Left colon (tissue), 2 donors: Measurements from ENCODE around the gene DDX20. TPM values are rescaled to one million over a fixed set of nuclear protein-coding genes. Genes with fewer than 3 reads are reported as not detected.
"Not testable (repeated sequence)": the region's sequence is repeated elsewhere in the genome, so short reads cannot be mapped to it uniquely, and the experiment has no call there.

Experiments
- ATAC-seq: fragments of 200-7000 bp; cut with Tn5 transposase; one replicate; pipeline ENCODE4 v1.9.1; 2020; ENCODE audit warnings: mild to moderate bottlenecking, moderate library complexity
- DNase-seq, 2 donors: peaks; one replicate each; pipeline ENCODE4 v3.0.0-alpha.2; 2020
- intact Hi-C, 2 donors: fragments of 100-400 bp; cut with DNase I in 1 of 2; cut with micrococcal nuclease in 1 of 2; formaldehyde crosslinking; loops; one replicate each; pipeline versions ENCODE4 v1.11.2 to v1.14.0; 2022; cut with DNase I, micrococcal nuclease
- total RNA-seq, 2 donors: library from RNA; stranded (reverse); fragmentation: NEBNext Ultra II Directional; extraction: Animal tissue kit (Norgen Biotek cat#: 25700); gene quantifications; one replicate each; pipeline ENCODE4 v1.2.1, GENCODE V29; 2021
- donor health status: DM: no; HTN: no; CAD: no.
- donor health status: DM: yes; HTN: yes; CAD: no.

Gene DDX20
- total RNA-seq, 2 donors from 2014 or later = 6.1 to 6.7 TPM

- intact Hi-C loops = loop anchor here in 1 of 2 donors (5.0 kb wide), 1 partner anchor 289 kb away; no protein-coding TSS in a partner anchor
- DNase-seq (no peak), ATAC-seq (no peak)
Measured at GRCh38 chr1:111770916-111771315, 15.2 kb downstream of the DDX20 start.

- ATAC-seq (no peak), DNase-seq (no peak)
- intact Hi-C loops = no loop called here
Measured at GRCh38 chr1:111775966-111776365, 20.3 kb downstream of the DDX20 start.

DNA sequence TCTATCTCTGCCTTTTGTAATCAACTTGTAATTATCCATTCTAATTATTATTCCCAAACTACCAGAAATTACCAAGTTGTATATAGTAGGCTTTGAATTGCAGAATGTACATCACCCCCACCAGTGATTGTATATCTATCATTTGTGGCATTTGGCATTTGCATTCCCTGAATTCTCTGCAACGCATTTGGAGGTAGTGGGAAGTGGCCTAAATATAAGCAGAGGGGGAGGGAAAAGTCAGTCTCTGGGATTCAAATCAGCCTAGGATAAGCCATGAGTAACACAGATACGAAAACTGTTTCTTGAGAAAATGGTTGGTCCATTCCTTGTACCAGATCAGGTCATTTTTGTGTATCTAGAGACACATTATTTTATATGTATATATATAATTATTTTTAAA, 20.7 kb downstream of the DDX20 start:
- intact Hi-C loops = no loop called here

GRCh38 chr1:111776861-111777260, 21.2 kb downstream of the DDX20 start:
- intact Hi-C loops = no loop called here
- no peak for DNase-seq
- ATAC-seq = no peak

More for the DNA sequence above, 20.7 kb downstream of the DDX20 start:
- ATAC-seq = no peak
- no peak for DNase-seq

DNA sequence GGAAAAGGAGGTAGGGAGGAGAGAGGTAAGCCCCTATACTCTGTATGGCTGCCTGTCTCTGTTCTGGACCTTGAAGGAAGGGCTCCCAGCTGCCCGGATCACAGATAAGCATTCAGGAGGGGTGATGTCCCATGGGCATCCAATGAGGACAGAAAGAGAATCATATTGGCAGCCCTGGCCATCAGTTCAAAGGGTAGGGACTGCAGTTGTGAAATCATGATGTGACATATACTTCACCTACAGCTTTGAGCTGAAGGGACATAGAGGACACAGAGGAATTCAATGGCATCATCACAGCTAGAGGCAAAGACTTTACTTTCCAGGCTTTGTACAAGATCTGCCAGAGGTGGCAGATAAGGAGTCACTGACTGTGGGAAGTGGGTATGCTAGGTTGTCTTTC, 21.6 kb downstream of the DDX20 start:
- DNase-seq (no peak), ATAC-seq (no peak)
- intact Hi-C loops = no loop called here

- DNase-seq (no peak), ATAC-seq (no peak)
- intact Hi-C loops = no loop called here
Measured at GRCh38 chr1:111778066-111778465, 22.4 kb downstream of the DDX20 start.

- DNase-seq (no peak), ATAC-seq (no peak)
- intact Hi-C loops = no loop called here
Measured at GRCh38 chr1:111778541-111779051, 22.9 kb downstream of the DDX20 start.

DNA sequence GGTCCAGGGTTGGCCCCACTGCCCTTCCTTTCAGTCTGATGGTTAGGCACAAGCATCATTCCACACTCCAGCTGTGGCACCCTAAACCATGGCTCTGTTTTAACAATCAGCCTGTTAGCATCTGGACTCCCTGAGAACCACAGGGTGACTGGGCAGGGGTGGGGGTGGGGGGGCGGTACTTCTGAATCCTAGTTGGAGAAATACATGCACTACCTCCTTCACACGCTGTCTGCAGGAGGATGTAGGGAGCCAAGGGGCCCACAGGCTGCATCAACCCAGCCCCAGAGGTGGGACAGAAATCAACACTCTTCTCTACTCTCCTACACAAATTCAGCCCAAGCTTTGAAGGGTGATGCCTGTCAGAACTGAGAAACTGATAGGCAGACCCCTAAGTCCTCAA, 23.8 kb downstream of the DDX20 start:
- DNase-seq (no peak), ATAC-seq (no peak)
- intact Hi-C loops = no loop called here

GRCh38 chr1:111784273-111784901, 28.7 kb downstream of the DDX20 start:
- no peak for ATAC-seq
- intact Hi-C loops = no loop called here
- DNase-seq = no peak

DNA sequence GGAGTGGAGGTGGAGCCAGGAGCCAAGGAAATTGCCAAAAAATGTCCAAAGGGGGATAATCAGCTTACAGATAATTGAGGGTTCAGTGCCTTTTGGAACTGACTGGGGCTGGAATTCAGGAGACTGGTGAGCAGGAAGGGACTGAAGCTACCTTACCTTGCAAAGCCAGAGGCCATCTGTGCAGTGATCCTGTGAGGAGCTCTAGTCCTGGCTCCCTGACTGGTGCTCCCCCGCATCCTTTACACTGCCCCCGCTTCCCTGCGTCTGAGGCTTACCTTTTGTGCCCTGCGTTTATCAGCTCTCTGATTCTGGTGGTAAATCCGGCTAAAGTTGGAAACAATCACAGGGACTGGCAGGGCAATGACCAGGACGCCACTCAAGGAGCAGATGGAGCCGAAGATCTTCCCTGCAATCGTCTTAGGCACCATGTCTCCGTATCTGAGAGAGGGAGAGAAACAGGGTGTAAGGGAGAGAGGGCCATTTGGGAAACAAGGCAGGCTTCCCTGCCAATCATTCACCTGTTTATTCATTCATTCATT, 31.0 kb downstream of the DDX20 start:
- DNase-seq (no peak), ATAC-seq (no peak)

GRCh38 chr1:111789142-111789541, 33.4 kb downstream of the DDX20 start:
- no peak for DNase-seq
- ATAC-seq = no peak
- intact Hi-C loops = no loop called here

More for the DNA sequence above, 31.0 kb downstream of the DDX20 start:
- intact Hi-C loops = no loop called here

DNA sequence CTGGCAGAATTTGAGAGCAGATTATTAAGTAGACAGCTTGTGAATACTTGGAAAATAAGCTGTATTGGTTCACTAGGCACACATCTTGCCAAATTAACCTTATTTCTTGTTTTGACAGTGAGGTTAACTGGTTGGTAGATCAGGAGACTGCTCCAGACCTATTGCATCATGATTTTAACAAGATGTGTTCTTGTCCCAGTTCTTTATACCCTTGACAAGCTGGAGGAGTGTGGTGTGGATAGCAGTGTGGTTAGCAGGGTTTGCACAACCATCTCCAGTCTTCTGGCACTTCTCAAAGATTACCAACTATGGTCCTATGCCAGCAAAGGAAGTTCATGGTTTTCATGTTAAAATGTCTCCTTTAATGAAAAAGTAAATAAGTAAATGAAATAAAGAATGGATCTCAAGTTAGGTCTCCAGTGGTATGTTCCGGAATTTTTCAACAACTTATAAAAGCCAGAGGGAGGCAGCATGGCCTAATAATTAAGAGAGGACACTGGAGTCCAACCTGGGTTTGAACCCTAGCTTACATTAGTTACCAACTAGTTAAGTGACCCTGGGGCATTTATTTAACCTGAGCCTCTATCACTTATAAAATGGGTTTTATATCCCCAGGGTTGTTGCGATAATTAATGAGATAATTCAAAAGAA, 34.1 kb downstream of the DDX20 start:
- ATAC-seq = no peak
- no peak for DNase-seq
- intact Hi-C loops = no loop called here

DNA sequence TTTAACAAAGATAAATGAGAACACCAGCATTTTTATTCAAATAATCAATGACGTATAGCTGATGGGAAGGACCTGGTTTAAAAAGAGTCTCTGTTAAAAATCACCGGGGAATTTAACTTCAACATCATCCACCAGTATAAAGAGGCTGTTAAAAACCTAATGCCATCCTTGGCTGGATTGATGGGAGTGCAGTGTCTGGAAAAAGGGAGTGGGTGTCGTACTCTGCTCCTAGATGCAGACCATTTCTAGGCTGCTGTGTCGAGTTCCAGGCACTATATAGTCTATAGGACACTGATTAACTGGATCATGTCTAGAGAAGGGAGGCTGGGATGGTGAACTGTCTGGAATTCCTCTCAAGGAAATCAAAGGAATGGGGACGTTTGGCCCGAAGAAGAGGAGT, 36.1 kb downstream of the DDX20 start:
- intact Hi-C loops = no loop called here
- DNase-seq = no peak
- ATAC-seq = no peak

- no peak for ATAC-seq
- intact Hi-C loops = no loop called here
- DNase-seq = no peak
Measured at GRCh38 chr1:111792249-111792648, 36.5 kb downstream of the DDX20 start.

GRCh38 chr1:111793923-111794322, 38.2 kb downstream of the DDX20 start:
- ATAC-seq = no peak
- intact Hi-C loops = no loop called here
- no peak for DNase-seq

GRCh38 chr1:111795401-111795800, 39.7 kb downstream of the DDX20 start:
- no peak for ATAC-seq
- intact Hi-C loops = no loop called here
- DNase-seq = no peak

DNA sequence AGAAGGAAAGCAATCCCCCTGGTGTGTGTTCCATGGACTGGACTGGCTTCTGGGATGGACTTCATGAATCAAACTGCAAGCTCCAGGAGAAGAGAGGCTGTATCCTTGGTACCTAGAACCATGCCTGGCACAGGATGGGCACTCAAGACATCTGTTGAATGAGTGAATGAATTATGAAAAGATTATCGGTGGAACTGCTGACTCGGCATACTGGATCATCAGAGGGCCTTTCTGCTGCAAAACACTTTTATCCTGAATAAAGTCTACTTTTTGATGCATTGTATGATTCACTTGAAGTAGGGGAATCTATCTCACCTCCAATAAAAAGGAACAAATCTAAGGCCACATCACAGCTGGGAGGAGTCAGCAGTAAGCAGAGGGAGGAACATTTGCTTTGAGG, 42.9 kb downstream of the DDX20 start:
- ATAC-seq = no peak
- no peak for DNase-seq
- intact Hi-C loops = no loop called here

DNA sequence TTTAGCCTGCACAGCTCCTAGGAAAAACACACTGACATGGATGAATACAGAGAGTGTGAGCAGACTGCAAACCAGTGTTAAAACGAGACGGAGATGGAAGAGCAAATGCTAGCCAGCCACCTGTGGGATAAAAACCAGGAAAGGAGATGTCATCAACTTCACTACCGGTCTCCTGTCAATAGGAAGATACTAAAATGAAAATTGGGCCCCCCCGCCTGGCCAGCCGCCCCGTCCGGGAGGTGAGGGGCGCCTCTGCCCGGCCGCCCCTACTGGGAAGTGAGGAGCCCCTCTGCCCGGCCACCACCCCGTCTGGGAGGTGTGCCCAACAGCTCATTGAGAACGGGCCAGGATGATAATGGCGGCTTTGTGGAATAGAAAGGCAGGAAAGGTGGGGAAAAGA, 44.0 kb downstream of the DDX20 start:
- ATAC-seq, DNase-seq, intact Hi-C loops: not testable (repeated sequence)

GRCh38 chr1:111801071-111801850, 45.6 kb downstream of the DDX20 start:
- ATAC-seq = no peak
- DNase-seq = no peak
- intact Hi-C loops = no loop called here

- intact Hi-C loops = no loop called here
- DNase-seq (no peak), ATAC-seq (no peak)
Measured at GRCh38 chr1:111802110-111802509, 46.4 kb downstream of the DDX20 start.
